ENCODE results near the gene ATG3.
"Not testable (repeated sequence)": the region's sequence is repeated elsewhere in the genome, so short reads cannot be mapped to it uniquely, and the experiment has no call there.

DNA sequence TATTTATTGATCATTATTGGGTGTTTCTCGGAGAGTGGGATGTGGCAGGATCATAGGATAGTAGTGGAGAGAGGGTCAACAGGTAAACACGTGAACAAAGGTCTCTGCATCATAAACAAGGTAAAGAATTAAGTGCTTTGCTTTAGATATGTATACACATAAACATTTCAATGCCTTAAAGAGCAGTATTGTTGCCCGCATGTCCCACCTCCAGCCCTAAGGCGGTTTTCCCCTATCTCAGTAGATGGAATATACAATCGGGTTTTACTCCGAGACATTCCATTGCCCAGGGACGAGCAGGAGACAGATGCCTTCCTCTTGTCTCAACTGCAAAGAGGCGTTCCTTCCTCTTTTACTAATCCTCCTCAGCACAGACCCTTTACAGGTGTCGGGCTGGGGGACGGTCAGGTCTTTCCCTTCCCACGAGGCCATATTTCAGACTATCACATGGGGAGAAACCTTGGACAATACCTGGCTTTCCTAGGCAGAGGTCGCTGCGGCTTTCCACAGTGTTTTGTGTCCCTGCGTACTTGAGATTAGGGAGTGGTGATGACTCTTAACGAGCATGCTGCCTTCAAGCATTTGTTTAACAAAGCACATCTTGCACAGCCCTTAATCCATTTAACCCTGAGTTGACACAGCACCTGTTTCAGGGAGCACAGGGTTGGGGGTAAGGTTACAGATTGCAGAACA is 2.6 kb upstream of the ATG3 start:
- TF ChIP-seq, protein P1, sequence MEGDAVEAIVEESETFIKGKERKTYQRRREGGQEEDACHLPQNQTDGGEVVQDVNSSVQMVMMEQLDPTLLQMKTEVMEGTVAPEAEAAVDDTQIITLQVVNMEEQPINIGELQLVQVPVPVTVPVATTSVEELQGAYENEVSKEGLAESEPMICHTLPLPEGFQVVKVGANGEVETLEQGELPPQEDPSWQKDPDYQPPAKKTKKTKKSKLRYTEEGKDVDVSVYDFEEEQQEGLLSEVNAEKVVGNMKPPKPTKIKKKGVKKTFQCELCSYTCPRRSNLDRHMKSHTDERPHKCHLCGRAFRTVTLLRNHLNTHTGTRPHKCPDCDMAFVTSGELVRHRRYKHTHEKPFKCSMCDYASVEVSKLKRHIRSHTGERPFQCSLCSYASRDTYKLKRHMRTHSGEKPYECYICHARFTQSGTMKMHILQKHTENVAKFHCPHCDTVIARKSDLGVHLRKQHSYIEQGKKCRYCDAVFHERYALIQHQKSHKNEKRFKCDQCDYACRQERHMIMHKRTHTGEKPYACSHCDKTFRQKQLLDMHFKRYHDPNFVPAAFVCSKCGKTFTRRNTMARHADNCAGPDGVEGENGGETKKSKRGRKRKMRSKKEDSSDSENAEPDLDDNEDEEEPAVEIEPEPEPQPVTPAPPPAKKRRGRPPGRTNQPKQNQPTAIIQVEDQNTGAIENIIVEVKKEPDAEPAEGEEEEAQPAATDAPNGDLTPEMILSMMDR (IDR thresholded peaks at IDR 0.05), result not testable (repeated sequence)
- TF ChIP-seq SOX15 (CRISPR knock-in tag; IDR thresholded peaks at IDR 0.05); SMAD3 (CRISPR knock-in tag; IDR thresholded peaks at IDR 0.05; ENCODE audit: borderline replicate concordance); CREB1 (CRISPR knock-in tag; IDR thresholded peaks at IDR 0.05): not testable (repeated sequence)
